Progenitor cell of endocrine pancreas (in vitro differentiated cells): ENCODE data around the gene RAD51B. TPM values are rescaled to one million over a fixed set of nuclear protein-coding genes. Genes with fewer than 3 reads are reported as not detected.

Source experiments
- DNase-seq: peaks from one replicate; pipeline ENCODE4 v3.0.0; 2021; ENCODE audit warnings: low spot score; ENCODE audit not compliant: unreplicated experiment
- H3K27ac Mint-ChIP-seq: 2 replicates; pipeline ENCODE4 v1.8.0; 2021; ENCODE audit warnings: mild to moderate bottlenecking, moderate library complexity, mixed read lengths
- H3K27me3 Mint-ChIP-seq: 2 replicates; pipeline ENCODE4 v1.8.0; 2021; ENCODE audit warnings: mixed read lengths
- H3K36me3 Mint-ChIP-seq: 2 replicates; pipeline ENCODE4 v1.8.0; 2022; ENCODE audit warnings: mixed read lengths; ENCODE audit not compliant: insufficient read depth
- H3K4me1 Mint-ChIP-seq: 2 replicates; pipeline ENCODE4 v1.8.0; 2021; ENCODE audit warnings: low read depth, mixed read lengths
- H3K4me3 Mint-ChIP-seq: 2 replicates; pipeline ENCODE4 v1.8.0; 2021; ENCODE audit warnings: low read depth, mild to moderate bottlenecking, moderate library complexity, mixed read lengths
- H3K9me3 Mint-ChIP-seq: 2 replicates; pipeline ENCODE4 v1.8.0; 2021; ENCODE audit warnings: low read depth, mixed read lengths
- total RNA-seq: library from RNA; stranded (reverse); gene quantifications from 2 replicates; pipeline ENCODE4 v1.2.1, GENCODE V29; 2021
- TF ChIP-seq, protein P1 (sequence below): fragments of 200-600 bp; sonication (generic); IDR thresholded peaks from one replicate; pipeline ENCODE4 v1.5.0; 2021; ENCODE audit warnings: antibody characterized with exemption, mild to moderate bottlenecking; ENCODE audit not compliant: unreplicated experiment

Gene RAD51B
- total RNA-seq, 1 donor from 2014 or later = 24.7 TPM

DNA sequence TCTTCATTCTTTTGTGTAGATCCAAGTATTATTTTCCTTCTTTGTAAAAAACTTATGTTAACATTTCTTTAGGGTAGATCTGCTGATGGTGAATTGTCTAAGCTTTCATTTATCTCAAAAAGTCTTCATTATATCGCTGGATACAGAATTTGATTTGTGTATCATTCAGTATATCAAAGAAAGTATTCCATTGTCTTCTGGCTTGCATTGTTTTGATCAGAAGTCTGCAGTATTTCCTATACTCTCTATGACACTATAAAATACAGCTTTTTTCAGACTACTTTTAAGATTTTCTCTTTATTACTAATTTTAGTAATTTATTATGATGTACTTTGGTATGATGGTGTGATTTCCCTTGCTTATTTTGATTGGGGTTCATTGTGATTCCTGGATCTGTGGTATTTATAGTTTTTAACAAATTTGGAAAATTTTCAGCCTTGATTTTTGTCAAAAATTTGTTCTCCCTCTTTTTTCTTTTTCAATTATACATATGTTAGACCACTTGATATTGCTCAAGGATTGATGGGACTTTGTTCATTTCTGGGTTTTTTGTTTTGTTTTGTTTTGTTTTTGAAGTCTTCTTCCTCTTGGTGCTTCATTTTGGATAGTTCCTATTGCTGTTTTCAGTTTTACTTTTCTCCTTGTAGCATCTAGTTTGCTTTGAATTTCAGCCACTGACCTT lies 796.8 kb downstream of the RAD51B start:
- Mint-ChIP-seq H3K27me3 (no peaks in the 10 kb centered on the region), H3K4me1 (peaks cover 3% of the 10 kb centered on the region), H3K36me3 (peaks cover 29% of the 10 kb centered on the region), H3K27ac (no peak overlapping the region), H3K4me3 (no peak overlapping the region), H3K9me3 (peaks cover 42% of the 10 kb centered on the region)
- TF ChIP-seq, protein P1, sequence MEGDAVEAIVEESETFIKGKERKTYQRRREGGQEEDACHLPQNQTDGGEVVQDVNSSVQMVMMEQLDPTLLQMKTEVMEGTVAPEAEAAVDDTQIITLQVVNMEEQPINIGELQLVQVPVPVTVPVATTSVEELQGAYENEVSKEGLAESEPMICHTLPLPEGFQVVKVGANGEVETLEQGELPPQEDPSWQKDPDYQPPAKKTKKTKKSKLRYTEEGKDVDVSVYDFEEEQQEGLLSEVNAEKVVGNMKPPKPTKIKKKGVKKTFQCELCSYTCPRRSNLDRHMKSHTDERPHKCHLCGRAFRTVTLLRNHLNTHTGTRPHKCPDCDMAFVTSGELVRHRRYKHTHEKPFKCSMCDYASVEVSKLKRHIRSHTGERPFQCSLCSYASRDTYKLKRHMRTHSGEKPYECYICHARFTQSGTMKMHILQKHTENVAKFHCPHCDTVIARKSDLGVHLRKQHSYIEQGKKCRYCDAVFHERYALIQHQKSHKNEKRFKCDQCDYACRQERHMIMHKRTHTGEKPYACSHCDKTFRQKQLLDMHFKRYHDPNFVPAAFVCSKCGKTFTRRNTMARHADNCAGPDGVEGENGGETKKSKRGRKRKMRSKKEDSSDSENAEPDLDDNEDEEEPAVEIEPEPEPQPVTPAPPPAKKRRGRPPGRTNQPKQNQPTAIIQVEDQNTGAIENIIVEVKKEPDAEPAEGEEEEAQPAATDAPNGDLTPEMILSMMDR = no peak
- DNase-seq = no peak

DNA sequence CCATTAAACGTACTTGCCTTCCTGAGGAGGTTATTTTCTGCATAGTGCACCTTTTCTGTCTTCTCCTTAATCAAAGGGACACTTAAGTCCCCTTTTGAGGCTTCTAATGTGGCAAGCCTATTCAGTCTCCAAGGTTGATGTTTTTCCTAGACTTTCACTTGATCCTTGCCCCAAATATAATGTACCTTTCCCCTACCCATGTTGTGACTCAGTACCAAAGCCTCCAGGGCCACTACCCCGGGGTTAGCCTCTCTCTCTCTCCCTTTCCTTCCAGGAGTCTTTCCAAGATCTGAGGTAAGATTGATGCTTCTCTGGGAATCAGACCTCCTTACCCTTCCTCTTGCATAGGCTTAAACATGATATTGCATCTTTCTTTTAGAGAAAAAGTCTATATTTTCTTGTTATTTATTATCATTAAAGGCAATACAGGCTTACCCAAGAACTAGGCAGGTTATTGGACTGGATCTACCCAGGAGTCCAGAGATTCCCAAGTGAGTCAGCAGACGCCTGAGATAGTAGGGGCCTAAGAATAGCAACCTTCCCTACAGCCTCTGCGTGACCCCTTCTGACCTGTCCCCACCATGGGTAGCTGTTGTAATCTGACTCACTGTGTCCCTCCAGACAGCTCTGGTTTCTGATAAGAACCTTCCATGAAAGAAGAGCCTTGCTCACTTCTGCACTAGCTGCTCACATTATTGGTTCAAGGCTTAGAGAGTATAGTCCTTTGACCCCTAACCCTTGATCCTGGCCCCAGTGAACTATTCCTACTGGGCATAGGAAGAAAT lies 800.4 kb downstream of the RAD51B start:
- no peak overlapping the region for H3K4me3 Mint-ChIP-seq
- no peak overlapping the region for H3K27ac Mint-ChIP-seq
- H3K9me3 Mint-ChIP-seq = peaks cover 34% of the 10 kb centered on the region
- H3K27me3 Mint-ChIP-seq = no peaks in the 10 kb centered on the region
- peaks cover 25% of the 10 kb centered on the region for H3K36me3 Mint-ChIP-seq
- peaks cover 14% of the 10 kb centered on the region for H3K4me1 Mint-ChIP-seq
- TF ChIP-seq, protein P1 = no peak
- no peak for DNase-seq

DNA sequence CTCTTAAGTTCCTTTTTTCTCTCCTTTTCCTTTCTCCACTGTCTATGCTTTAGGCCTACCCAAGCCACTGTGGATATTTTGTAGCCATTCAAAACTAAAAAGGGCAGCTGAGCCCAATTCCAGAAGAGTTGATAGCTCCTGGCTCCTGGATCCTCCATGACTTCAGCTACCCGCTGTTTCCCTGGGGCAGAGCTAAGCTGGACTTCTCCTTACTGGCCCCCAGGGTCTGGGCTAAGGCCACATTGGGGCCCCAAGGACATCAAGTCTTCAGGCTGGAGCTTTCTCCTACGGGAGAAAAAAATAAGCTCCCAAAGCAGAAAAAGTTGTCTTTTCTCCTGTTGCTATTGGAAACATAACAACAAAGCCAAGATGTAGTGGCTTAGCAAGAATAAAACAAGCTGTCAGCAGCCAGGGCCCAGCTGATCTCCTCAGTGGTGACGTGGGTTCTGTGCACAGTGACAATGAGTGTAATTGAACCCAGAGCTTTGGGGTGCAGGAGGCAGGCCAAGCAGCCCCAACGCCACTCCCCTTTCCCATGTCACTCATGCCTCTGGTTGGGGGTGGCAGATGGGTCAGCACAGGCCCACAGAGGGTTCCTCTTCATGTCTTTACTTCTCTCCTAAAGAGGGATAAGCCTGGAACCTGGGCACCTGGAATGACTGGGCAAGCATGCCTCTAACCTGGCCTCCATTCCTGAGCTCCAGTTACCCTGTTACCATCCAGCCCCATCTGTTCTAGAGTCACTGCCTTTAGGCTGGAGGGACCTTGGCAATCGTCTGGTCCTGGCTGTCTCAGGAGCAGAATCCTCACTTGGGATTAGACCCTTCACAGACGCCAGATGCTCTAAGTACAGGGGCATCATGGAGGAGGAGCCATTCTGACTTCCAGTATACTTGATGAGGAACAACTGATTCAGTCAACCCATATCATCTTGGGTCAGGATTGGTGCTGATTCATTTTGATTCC lies 802.1 kb downstream of the RAD51B start:
- Mint-ChIP-seq H3K27ac (no peak overlapping the region), H3K36me3 (peaks cover 18% of the 10 kb centered on the region), H3K4me3 (no peak overlapping the region), H3K27me3 (no peaks in the 10 kb centered on the region), H3K4me1 (peaks cover 14% of the 10 kb centered on the region), H3K9me3 (peaks cover 24% of the 10 kb centered on the region)
- TF ChIP-seq, protein P1 = no peak
- DNase-seq = no peak

DNA sequence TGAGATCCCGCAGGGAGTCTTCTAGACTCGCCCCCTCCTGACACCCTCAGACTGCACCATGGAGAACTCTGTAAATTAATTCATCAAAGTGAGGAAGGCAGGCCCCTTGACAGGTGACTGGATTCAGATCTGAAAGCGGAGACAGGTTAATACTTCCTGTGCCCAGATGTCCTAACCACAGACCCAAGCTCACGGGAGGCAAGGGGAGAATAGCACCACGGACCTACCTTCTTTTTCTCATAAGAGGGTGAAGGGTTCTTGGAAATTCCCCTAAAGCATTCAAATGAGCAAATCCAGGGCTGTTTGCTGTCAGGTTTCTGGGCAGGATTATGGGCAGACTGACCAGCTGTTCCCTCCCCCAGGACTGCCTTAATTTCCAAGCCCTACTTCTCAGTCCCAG lies 803.3 kb downstream of the RAD51B start:
- Mint-ChIP-seq H3K4me3 (no peak overlapping the region), H3K27ac (no peak overlapping the region)

More for the DNA sequence above, 803.3 kb downstream of the RAD51B start:
- H3K36me3 Mint-ChIP-seq = peaks cover 9% of the 10 kb centered on the region
- no peak for DNase-seq
- H3K9me3 Mint-ChIP-seq = peaks cover 13% of the 10 kb centered on the region
- H3K4me1 Mint-ChIP-seq = peaks cover 26% of the 10 kb centered on the region
- TF ChIP-seq, protein P1 = no peak
- no peaks in the 10 kb centered on the region for H3K27me3 Mint-ChIP-seq
